ENCODE data around the gene MFNG.
A peak's percentile ranks its signal among the peaks of the same experiment; 100 is the strongest.

MFNG gene

GRCh38 chr22:37425369-37425768 is 60.8 kb downstream of the MFNG start:
- no peak for DNase-seq (ENCODE audit: low read depth in 2 of 2)

DNA sequence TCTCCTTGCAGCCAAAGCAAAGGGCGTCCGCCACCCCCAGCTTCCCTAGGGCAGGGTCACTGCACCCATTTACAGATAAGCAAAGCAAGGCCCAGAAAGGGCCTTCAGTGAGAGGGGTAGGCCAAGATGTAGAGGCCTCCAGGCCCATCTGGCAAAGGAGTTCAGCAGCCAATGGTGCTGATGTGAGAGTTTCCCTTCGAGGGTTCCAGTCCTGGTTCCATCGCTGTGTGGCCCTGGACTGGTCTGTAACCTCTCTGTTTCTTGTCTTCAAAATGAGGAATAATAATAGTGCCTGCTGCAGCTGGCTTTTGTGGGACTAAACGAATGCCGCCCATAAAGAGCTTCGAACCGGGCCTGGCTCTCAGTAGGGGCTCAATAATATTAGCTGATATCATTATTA is 62.9 kb downstream of the MFNG start:
- DNase-seq (ENCODE audit: low read depth in 2 of 2) = no peak

- DNase-seq (ENCODE audit: low read depth in 2 of 2) = no peak
Observed at GRCh38 chr22:37421468-37421877, 64.7 kb downstream of the MFNG start.

DNA sequence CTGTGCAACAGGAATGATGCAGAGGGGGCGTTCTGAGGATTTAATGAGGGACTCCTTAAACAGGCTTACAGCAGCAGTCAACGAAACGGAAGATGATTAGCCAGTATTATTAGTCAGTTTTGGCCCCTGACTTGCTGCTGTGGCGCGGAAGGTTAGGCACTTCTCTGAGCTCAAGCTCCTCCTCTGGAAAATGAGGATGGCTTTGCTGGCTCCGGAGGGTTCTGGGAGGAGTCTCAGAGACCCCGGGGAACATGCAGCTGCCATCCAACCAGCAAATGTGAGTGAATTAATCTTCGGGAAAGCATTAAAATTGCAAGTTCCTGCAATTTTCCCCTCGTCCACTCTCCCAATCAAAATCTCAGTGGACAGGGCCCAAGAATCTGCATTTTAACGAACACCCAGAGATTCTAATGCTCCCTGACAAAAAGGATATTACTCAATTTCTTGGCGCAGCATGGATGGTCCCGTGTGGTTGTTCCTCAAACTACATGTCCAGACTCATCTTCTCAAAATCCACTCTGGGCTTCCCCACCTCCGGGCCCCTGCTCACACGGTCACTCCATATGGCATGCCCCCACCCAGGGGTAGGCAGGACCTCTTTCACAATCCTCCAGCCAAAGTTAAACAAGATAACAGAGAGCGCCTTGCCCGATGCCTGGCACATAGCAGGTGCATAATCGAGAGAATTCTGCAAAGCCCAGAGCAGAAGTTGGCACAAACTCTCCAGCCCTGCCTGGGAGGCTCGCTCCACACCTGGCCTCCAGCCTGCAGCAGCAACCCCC is 65.3 kb downstream of the MFNG start:
- no peak for DNase-seq (ENCODE audit: low read depth in 2 of 2)

DNA sequence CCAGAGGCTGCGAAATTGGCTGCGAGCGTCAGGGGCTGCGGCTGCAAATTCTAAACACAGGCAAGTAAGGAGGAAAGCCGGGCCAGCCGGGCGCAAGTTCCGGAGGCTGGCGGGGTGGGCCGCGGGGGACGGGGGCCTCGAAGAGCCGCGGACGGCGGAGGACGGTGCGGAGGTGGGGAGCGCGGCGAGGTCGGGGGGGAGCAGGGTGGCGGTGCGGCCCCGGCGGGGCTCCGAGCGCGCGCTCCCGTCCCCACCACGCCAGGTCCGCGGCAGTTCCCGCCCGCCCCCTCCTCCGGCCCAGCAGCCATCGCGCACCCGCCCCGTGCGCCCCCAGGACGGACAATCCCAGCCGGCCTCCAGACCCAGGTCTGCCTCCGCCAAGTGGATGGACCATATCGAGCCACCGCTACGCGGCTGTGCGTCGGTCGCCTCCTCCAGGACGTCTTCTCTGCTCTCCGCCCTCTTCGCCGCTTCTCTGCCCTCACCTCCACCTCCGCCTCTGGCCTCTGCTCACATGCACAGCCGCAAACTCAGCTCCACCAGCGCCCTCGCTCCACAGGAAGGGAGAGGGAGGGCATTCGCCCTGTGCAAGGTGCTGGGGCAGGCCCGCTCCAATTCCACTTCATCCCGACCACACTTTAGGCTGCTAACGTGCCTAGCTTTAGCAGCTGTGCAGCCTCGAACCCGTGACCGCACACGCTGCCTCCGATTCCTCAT is 66.1 kb downstream of the MFNG start:
- DNase-seq (ENCODE audit: low read depth in 2 of 2) = peak in 1 of 2 donors; percentile 8

DNA sequence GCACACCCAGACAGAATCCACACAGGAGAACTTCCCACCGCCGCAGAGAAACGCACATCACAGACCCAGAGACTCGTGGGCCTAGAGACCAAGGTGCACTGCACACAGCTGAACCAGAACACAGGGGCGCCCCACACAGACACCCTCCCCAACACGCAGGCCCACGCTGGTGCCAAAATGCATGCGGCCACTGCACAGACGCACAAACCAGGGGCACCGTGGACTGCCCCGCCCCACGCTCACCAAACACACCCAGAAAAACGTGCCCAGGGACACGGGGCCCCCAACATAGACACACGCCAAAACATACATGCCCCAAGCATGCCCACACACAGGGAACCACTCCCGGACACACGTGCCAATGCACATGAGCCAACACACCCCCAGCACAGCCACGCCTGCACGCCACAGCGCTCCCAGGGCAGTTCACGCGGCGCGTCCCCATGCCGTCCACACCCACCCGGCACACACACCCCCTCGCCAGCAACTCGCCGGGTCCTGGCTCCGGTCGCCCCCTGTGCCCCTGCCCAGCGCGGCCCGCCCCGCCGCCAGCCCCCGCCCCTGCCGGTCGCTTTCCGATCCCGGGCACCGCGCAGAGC is 66.7 kb downstream of the MFNG start:
- DNase-seq (ENCODE audit: low read depth in 2 of 2) = no peak

Measured in stimulated activated CD8-positive, alpha-beta memory T cell treated with anti-CD3 and anti-CD28 coated beads, Interleukin-15, amount 100 ng/mL, for 48 hours (primary cell).